ENCODE measurements around the gene FBXO31.

The FBXO31 gene

GRCh38 chr16:87305505-87306391 lies 77.8 kb downstream of the FBXO31 start:
- peak; percentile 77 for DNase-seq

- peak; percentile 68 for DNase-seq
Measured at GRCh38 chr16:87304951-87305350, 78.6 kb downstream of the FBXO31 start.

GRCh38 chr16:87303962-87304521 lies 79.5 kb downstream of the FBXO31 start:
- DNase-seq, result no peak

- peak; percentile 57 for DNase-seq
Measured at GRCh38 chr16:87303431-87303930, 80.1 kb downstream of the FBXO31 start.

- no peak for DNase-seq
Measured at GRCh38 chr16:87298857-87299465, 84.6 kb downstream of the FBXO31 start.

GRCh38 chr16:87297918-87298631 lies 85.5 kb downstream of the FBXO31 start:
- DNase-seq, result peak; percentile 72

- no peak for DNase-seq
Measured at GRCh38 chr16:87297407-87297806, 86.2 kb downstream of the FBXO31 start.

GRCh38 chr16:87295661-87296531 lies 87.7 kb downstream of the FBXO31 start:
- no peak for DNase-seq

- peak; percentile 76 for DNase-seq
Measured at GRCh38 chr16:87295259-87295658, 88.3 kb downstream of the FBXO31 start.

- DNase-seq, result no peak
Measured at GRCh38 chr16:87293990-87294389, 89.6 kb downstream of the FBXO31 start.

- DNase-seq, result no peak
Measured at GRCh38 chr16:87291944-87292343, 91.6 kb downstream of the FBXO31 start.

- DNase-seq, result no peak
Measured at GRCh38 chr16:87288753-87289362, 94.7 kb downstream of the FBXO31 start.

GRCh38 chr16:87286839-87287626 lies 96.5 kb downstream of the FBXO31 start:
- no peak for DNase-seq

GRCh38 chr16:87284183-87284582 lies 99.4 kb downstream of the FBXO31 start:
- DNase-seq, result no peak

- no peak for DNase-seq
Measured at GRCh38 chr16:87279094-87279658, 104.4 kb downstream of the FBXO31 start.

- DNase-seq, result peak; percentile 84
Measured at GRCh38 chr16:87278191-87279093, 105.1 kb downstream of the FBXO31 start.
